ENCODE data around the gene PVALB. TPM values are rescaled to one million over a fixed set of nuclear protein-coding genes. Genes with fewer than 3 reads are reported as not detected.

PVALB gene
- total and polyA plus RNA-seq, 4 donors, result 10.0 to 22.8 (median 13.7) TPM

GRCh38 chr22:36776722-36777121 lies 40.1 kb downstream of the PVALB start:
- H3K27ac ChIP-seq (ENCODE audit: low read depth, low read length), result peak overlapping the region; percentile 74
- 90% methylated on average over 2 of the region's 12 CpGs for WGBS (ENCODE audit: insufficient coverage)
- H3K9me3 ChIP-seq (ENCODE audit: control insufficient read depth, insufficient read depth, low read length), result no peaks in the 10 kb centered on the region
- DNase-seq (ENCODE audit: low read depth in 4 of 6, low spot score in 6 of 6), result no peak
- H3K27me3 ChIP-seq (ENCODE audit: control insufficient read depth, insufficient read depth, low read length), result no peaks in the 10 kb centered on the region
- peaks cover 26% of the 10 kb centered on the region for H3K4me1 ChIP-seq (ENCODE audit: control insufficient read depth, insufficient read depth, low read length)
- peak overlapping the region; percentile 31 for H3K4me3 ChIP-seq (ENCODE audit: low read depth, low read length)
- no peaks in the 10 kb centered on the region for H3K36me3 ChIP-seq (ENCODE audit: control insufficient read depth, insufficient read depth, low read length)

- WGBS (ENCODE audit: insufficient coverage), result 0% methylated on average over 39 of the region's 43 CpGs
- no peaks in the 10 kb centered on the region for H3K9me3 ChIP-seq (ENCODE audit: control insufficient read depth, insufficient read depth, low read length)
- H3K27me3 ChIP-seq (ENCODE audit: control insufficient read depth, insufficient read depth, low read length), result no peaks in the 10 kb centered on the region
- peaks cover 23% of the 10 kb centered on the region for H3K4me1 ChIP-seq (ENCODE audit: control insufficient read depth, insufficient read depth, low read length)
- peak; percentile 99 to 100 (median 100) for DNase-seq (ENCODE audit: low read depth in 4 of 6, low spot score in 6 of 6)
- H3K27ac ChIP-seq (ENCODE audit: low read depth, low read length), result peak within 1 kb of the TSS; percentile 74
- peaks cover 4% of the 10 kb centered on the region for H3K36me3 ChIP-seq (ENCODE audit: control insufficient read depth, insufficient read depth, low read length)
- H3K4me3 ChIP-seq (ENCODE audit: low read depth, low read length), result peak within 1 kb of the TSS; percentile 65
Observed at GRCh38 chr22:36775964-36776669, 40.7 kb downstream of the PVALB start, which contains the start of gene IFT27. TSS of gene IFT27 (minus strand) at chr22:36776119. CDS start at chr22:36775707, 412 bp downstream.

- Histone ChIP-seq H3K4me3 (ENCODE audit: low read depth, low read length) (peak overlapping the region; percentile 65), H3K36me3 (ENCODE audit: control insufficient read depth, insufficient read depth, low read length) (peaks cover 8% of the 10 kb centered on the region), H3K27me3 (ENCODE audit: control insufficient read depth, insufficient read depth, low read length) (no peaks in the 10 kb centered on the region), H3K4me1 (ENCODE audit: control insufficient read depth, insufficient read depth, low read length) (peaks cover 21% of the 10 kb centered on the region), H3K27ac (ENCODE audit: low read depth, low read length) (peak overlapping the region; percentile 68), H3K9me3 (ENCODE audit: control insufficient read depth, insufficient read depth, low read length) (no peaks in the 10 kb centered on the region)
- DNase-seq (ENCODE audit: low read depth in 4 of 6, low spot score in 6 of 6), result peak in 3 of 6 donors; percentile 47 to 89 (median 84)
- 0% methylated on average over 23 of the region's 23 CpGs for WGBS (ENCODE audit: insufficient coverage)
Observed at GRCh38 chr22:36775586-36775963, 41.3 kb downstream of the PVALB start.

- 85% methylated on average over 3 of the region's 3 CpGs for WGBS (ENCODE audit: insufficient coverage)
- Histone ChIP-seq H3K9me3 (ENCODE audit: control insufficient read depth, insufficient read depth, low read length) (no peaks in the 10 kb centered on the region), H3K4me1 (ENCODE audit: control insufficient read depth, insufficient read depth, low read length) (peaks cover 27% of the 10 kb centered on the region), H3K36me3 (ENCODE audit: control insufficient read depth, insufficient read depth, low read length) (peaks cover 18% of the 10 kb centered on the region), H3K27me3 (ENCODE audit: control insufficient read depth, insufficient read depth, low read length) (no peaks in the 10 kb centered on the region), H3K27ac (ENCODE audit: low read depth, low read length) (no peak overlapping the region), H3K4me3 (ENCODE audit: low read depth, low read length) (no peak overlapping the region)
- DNase-seq (ENCODE audit: low read depth in 4 of 6, low spot score in 6 of 6), result peak in 2 of 6 donors; percentile 66 to 77
Observed at GRCh38 chr22:36773935-36774334, 42.9 kb downstream of the PVALB start.

- Histone ChIP-seq H3K4me3 (ENCODE audit: low read depth, low read length) (no peak overlapping the region), H3K9me3 (ENCODE audit: control insufficient read depth, insufficient read depth, low read length) (no peaks in the 10 kb centered on the region), H3K27me3 (ENCODE audit: control insufficient read depth, insufficient read depth, low read length) (no peaks in the 10 kb centered on the region), H3K4me1 (ENCODE audit: control insufficient read depth, insufficient read depth, low read length) (peaks cover 27% of the 10 kb centered on the region), H3K27ac (ENCODE audit: low read depth, low read length) (no peak overlapping the region), H3K36me3 (ENCODE audit: control insufficient read depth, insufficient read depth, low read length) (peaks cover 25% of the 10 kb centered on the region)
- DNase-seq (ENCODE audit: low read depth in 4 of 6, low spot score in 6 of 6), result no peak
- WGBS (ENCODE audit: insufficient coverage), result 93% methylated on average over 8 of the region's 8 CpGs
Observed at GRCh38 chr22:36772451-36772850, 44.4 kb downstream of the PVALB start.

GRCh38 chr22:36771356-36772063 lies 45.3 kb downstream of the PVALB start:
- Histone ChIP-seq H3K9me3 (ENCODE audit: control insufficient read depth, insufficient read depth, low read length) (no peaks in the 10 kb centered on the region), H3K36me3 (ENCODE audit: control insufficient read depth, insufficient read depth, low read length) (peaks cover 33% of the 10 kb centered on the region), H3K4me3 (ENCODE audit: low read depth, low read length) (no peak overlapping the region), H3K27ac (ENCODE audit: low read depth, low read length) (no peak overlapping the region), H3K4me1 (ENCODE audit: control insufficient read depth, insufficient read depth, low read length) (peaks cover 20% of the 10 kb centered on the region), H3K27me3 (ENCODE audit: control insufficient read depth, insufficient read depth, low read length) (no peaks in the 10 kb centered on the region)
- WGBS (ENCODE audit: insufficient coverage), result 95% methylated on average over 13 of the region's 13 CpGs
- DNase-seq (ENCODE audit: low read depth in 4 of 6, low spot score in 6 of 6), result no peak

- Histone ChIP-seq H3K4me3 (ENCODE audit: low read depth, low read length) (no peak overlapping the region), H3K36me3 (ENCODE audit: control insufficient read depth, insufficient read depth, low read length) (peaks cover 40% of the 10 kb centered on the region), H3K4me1 (ENCODE audit: control insufficient read depth, insufficient read depth, low read length) (peaks cover 18% of the 10 kb centered on the region), H3K27ac (ENCODE audit: low read depth, low read length) (no peak overlapping the region), H3K27me3 (ENCODE audit: control insufficient read depth, insufficient read depth, low read length) (no peaks in the 10 kb centered on the region), H3K9me3 (ENCODE audit: control insufficient read depth, insufficient read depth, low read length) (no peaks in the 10 kb centered on the region)
- 48% methylated on average over 7 of the region's 11 CpGs for WGBS (ENCODE audit: insufficient coverage)
- DNase-seq (ENCODE audit: low read depth in 4 of 6, low spot score in 6 of 6), result no peak
Observed at GRCh38 chr22:36770513-36771231, 46.2 kb downstream of the PVALB start.

GRCh38 chr22:36769541-36770512 lies 47.0 kb downstream of the PVALB start:
- peaks cover 13% of the 10 kb centered on the region for H3K4me1 ChIP-seq (ENCODE audit: control insufficient read depth, insufficient read depth, low read length)
- H3K27ac ChIP-seq (ENCODE audit: low read depth, low read length), result no peak overlapping the region
- peaks cover 49% of the 10 kb centered on the region for H3K36me3 ChIP-seq (ENCODE audit: control insufficient read depth, insufficient read depth, low read length)
- DNase-seq (ENCODE audit: low read depth in 4 of 6, low spot score in 6 of 6), result no peak
- H3K9me3 ChIP-seq (ENCODE audit: control insufficient read depth, insufficient read depth, low read length), result no peaks in the 10 kb centered on the region
- WGBS (ENCODE audit: insufficient coverage), result 86% methylated on average over 22 of the region's 23 CpGs
- H3K27me3 ChIP-seq (ENCODE audit: control insufficient read depth, insufficient read depth, low read length), result no peaks in the 10 kb centered on the region
- no peak overlapping the region for H3K4me3 ChIP-seq (ENCODE audit: low read depth, low read length)

GRCh38 chr22:36768616-36769015 lies 48.2 kb downstream of the PVALB start:
- Histone ChIP-seq H3K4me3 (ENCODE audit: low read depth, low read length) (no peak overlapping the region), H3K36me3 (ENCODE audit: control insufficient read depth, insufficient read depth, low read length) (peaks cover 60% of the 10 kb centered on the region), H3K27me3 (ENCODE audit: control insufficient read depth, insufficient read depth, low read length) (no peaks in the 10 kb centered on the region), H3K9me3 (ENCODE audit: control insufficient read depth, insufficient read depth, low read length) (no peaks in the 10 kb centered on the region), H3K27ac (ENCODE audit: low read depth, low read length) (no peak overlapping the region), H3K4me1 (ENCODE audit: control insufficient read depth, insufficient read depth, low read length) (peaks cover 7% of the 10 kb centered on the region)
- DNase-seq (ENCODE audit: low read depth in 4 of 6, low spot score in 6 of 6), result no peak
- WGBS (ENCODE audit: insufficient coverage), result 86% methylated on average over 13 of the region's 13 CpGs
